Panc1 (cell line): ENCODE results near the gene GGCX. TPM values are rescaled to one million over a fixed set of nuclear protein-coding genes. Genes with fewer than 3 reads are reported as not detected.

ENCODE experiments used
- ATAC-seq: fragments of 200-7000 bp; cut with Tn5 transposase; 2 replicates; pipeline ENCODE4 v1.9.1; 2020; ENCODE audit warnings: mild to moderate bottlenecking, moderate library complexity
- BruUV-seq: library from RNA; stranded (reverse); fragments of 400-500 nt; replicated peaks from 2 replicates; lab custom pipeline; 2021; lab: Mats Ljungman, UMichigan
- CTCF ChIA-PET: fragments of 300-600 bp; sonication (Branson Sonifier 250); formaldehyde crosslinking; loops from one replicate; lab custom pipeline; 2022; ENCODE audit warnings: antibody characterized with exemption; lab: Charles Lee
- POLR2A ChIA-PET: fragments of 300-600 bp; sonication (Branson Sonifier 250); formaldehyde crosslinking; loops from one replicate; lab custom pipeline; 2022; ENCODE audit warnings: antibody characterized with exemption; lab: Charles Lee
- DNase-seq: peaks from one replicate; pipeline ENCODE4 v3.0.0-alpha.2; 2010; ENCODE audit warnings: low read depth, low spot score
- H3K27ac ChIP-seq: 2 replicates; pipeline ENCODE4 v1.5.1; 2011; ENCODE audit warnings: mild to moderate bottlenecking, low read length, inconsistent platforms
- H3K27me3 ChIP-seq: fragments of 200-500 bp; sonication (Bioruptor generic); 2 replicates; pipeline ENCODE4 v1.6.0; 2014; ENCODE audit warnings: low read length, inconsistent platforms; ENCODE audit not compliant: control insufficient read depth, insufficient read depth
- H3K36me3 ChIP-seq: fragments of 200-500 bp; sonication (Bioruptor generic); 2 replicates; pipeline ENCODE4 v1.5.1; 2014; ENCODE audit warnings: inconsistent platforms, mild to moderate bottlenecking, low read length, moderate library complexity; ENCODE audit not compliant: control insufficient read depth, insufficient read depth
- H3K4me1 ChIP-seq: 2 replicates; pipeline ENCODE4 v1.5.1; 2011; ENCODE audit warnings: inconsistent platforms, mild to moderate bottlenecking, low read length, moderate library complexity; ENCODE audit not compliant: control insufficient read depth, insufficient read depth
- H3K4me3 ChIP-seq, 2 experiments: 2 replicates each; pipeline ENCODE4 v1.5.1; 2011 to 2012; ENCODE audit warnings: low read depth in 2 of 2, low read length in 2 of 2, mild to moderate bottlenecking in 2 of 2, inconsistent platforms in 1 of 2, moderate library complexity in 1 of 2
- H3K9me3 ChIP-seq: fragments of 200-500 bp; sonication (Bioruptor generic); 2 replicates; pipeline ENCODE4 v1.5.1; 2014; ENCODE audit warnings: low read depth, mild to moderate bottlenecking, inconsistent platforms, low read length, moderate library complexity; ENCODE audit not compliant: control insufficient read depth, insufficient read depth
- POLR2AphosphoS5 ChIP-seq: IDR thresholded peaks from 2 replicates; pipeline ENCODE4 v1.6.1; 2012; ENCODE audit warnings: mild to moderate bottlenecking, low read depth, low read length, moderate library complexity
- REST ChIP-seq, 2 experiments: IDR thresholded peaks; 2 replicates each; pipeline ENCODE4 v1.6.1; 2011 to 2012; ENCODE audit warnings: low read depth in 2 of 2, control low read depth in 1 of 2, low read length in 1 of 2, mild to moderate bottlenecking in 1 of 2, moderate library complexity in 1 of 2; ENCODE audit not compliant: insufficient read depth in 1 of 2
- SIN3A ChIP-seq: IDR thresholded peaks from 2 replicates; pipeline ENCODE4 v1.6.1; 2012; ENCODE audit warnings: low read depth, mild to moderate bottlenecking, low read length, moderate library complexity, borderline replicate concordance; ENCODE audit not compliant: insufficient read depth
- TCF7L2 ChIP-seq: IDR thresholded peaks from 2 replicates; pipeline ENCODE4 v1.6.1; 2011; ENCODE audit warnings: mild to moderate bottlenecking, low read depth, low read length, inconsistent platforms
- in situ Hi-C: cut with HindIII; loops from 2 replicates; pipeline ENCODE4 v1.10.0; 2016; ENCODE audit warnings: low sequenced_read_pairs, low pct_unique_long_range_greater_than_20kb
- intact Hi-C: fragments of 100-400 bp; cut with micrococcal nuclease; formaldehyde crosslinking; loops from one replicate; pipeline ENCODE4 v1.10.0; 2022; ENCODE audit not compliant: unreplicated experiment
- total RNA-seq: library from RNA; stranded (reverse); gene quantifications from one replicate; pipeline ENCODE4 v1.2.1, GENCODE V29; 2021; ENCODE audit not compliant: unreplicated experiment
- TF ChIP-seq, protein P1 (sequence below): fragments of 450-650 bp; IDR thresholded peaks from 2 replicates; pipeline ENCODE4 v1.5.1; 2017; ENCODE audit warnings: mild to moderate bottlenecking

GGCX gene
- total RNA-seq, 1 experiment from 2014 or later: 64.1 TPM

DNA sequence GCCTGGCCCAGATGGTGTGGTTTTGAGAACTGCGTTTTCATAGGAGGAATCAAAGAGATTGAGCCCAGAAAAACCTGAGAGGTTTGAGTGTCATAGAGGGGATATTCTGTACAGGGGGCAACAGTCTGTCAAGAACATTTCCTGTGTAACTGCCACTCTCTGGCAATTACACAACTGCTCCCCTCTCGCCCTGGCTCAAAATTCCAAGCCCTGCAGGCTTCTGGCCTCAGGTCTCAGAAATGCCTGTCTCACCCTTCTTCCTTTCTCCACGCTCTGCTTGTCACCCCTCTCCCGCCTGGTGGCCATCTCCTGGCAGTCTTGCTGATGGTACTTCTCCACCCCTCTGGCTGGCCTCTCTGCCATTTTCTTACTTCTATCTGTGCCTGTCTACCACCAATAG lies 26.9 kb upstream of the GGCX start:
- Histone ChIP-seq H3K9me3 (no peaks in the 10 kb centered on the region), H3K27me3 (no peaks in the 10 kb centered on the region), H3K4me1 (peaks cover 22% of the 10 kb centered on the region), H3K4me3 (no peak overlapping the region), H3K27ac (no peak overlapping the region), H3K36me3 (no peaks in the 10 kb centered on the region)
- in situ Hi-C loops (no loop called here), intact Hi-C loops (no loop called here)
- DNase-seq: no peak
- ChIA-PET CTCF (no interaction called here), POLR2A (interaction anchor here (0.6 kb wide), 1 partner anchor 21 kb away, joined by 3 read pairs; no protein-coding TSS in a partner anchor)
- BruUV-seq: no TSS peak
- no peak for TF ChIP-seq SIN3A
- TF ChIP-seq, protein P1, sequence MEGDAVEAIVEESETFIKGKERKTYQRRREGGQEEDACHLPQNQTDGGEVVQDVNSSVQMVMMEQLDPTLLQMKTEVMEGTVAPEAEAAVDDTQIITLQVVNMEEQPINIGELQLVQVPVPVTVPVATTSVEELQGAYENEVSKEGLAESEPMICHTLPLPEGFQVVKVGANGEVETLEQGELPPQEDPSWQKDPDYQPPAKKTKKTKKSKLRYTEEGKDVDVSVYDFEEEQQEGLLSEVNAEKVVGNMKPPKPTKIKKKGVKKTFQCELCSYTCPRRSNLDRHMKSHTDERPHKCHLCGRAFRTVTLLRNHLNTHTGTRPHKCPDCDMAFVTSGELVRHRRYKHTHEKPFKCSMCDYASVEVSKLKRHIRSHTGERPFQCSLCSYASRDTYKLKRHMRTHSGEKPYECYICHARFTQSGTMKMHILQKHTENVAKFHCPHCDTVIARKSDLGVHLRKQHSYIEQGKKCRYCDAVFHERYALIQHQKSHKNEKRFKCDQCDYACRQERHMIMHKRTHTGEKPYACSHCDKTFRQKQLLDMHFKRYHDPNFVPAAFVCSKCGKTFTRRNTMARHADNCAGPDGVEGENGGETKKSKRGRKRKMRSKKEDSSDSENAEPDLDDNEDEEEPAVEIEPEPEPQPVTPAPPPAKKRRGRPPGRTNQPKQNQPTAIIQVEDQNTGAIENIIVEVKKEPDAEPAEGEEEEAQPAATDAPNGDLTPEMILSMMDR: no peak
- no peak for ATAC-seq

DNA sequence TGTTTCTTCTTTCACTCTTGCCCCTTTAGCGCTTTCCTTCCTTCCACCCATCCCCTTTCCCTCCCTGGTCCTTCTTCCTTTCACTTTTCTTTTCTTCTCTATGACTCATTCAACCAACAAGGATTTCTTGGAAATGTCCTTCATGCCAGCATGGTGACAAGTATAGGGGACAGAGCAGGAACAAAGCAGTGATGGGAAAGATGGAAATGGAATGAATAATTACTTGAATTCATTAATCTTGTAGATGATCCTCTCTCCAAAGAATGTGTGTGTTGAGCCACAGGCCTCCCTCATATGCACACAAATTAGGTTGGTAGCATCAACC lies 24.4 kb upstream of the GGCX start:
- Histone ChIP-seq H3K36me3 (no peaks in the 10 kb centered on the region), H3K4me1 (peaks cover 22% of the 10 kb centered on the region), H3K27ac (peak overlapping the region; percentile 87), H3K9me3 (no peaks in the 10 kb centered on the region), H3K4me3 (peak overlapping the region in 1 of 2 experiments; percentile 10; a peak in 1 of 4 replicates), H3K27me3 (no peaks in the 10 kb centered on the region)
- POLR2A ChIA-PET: no interaction called here
- CTCF ChIA-PET: no interaction called here
- no TSS peak for BruUV-seq
- in situ Hi-C loops: no loop called here
- DNase-seq: no peak
- TF ChIP-seq TCF7L2 (no peak), REST (IDR thresholded peaks at IDR 0.05; ENCODE audit: insufficient read depth in 1 of 2, low read depth in 2 of 2, low read length in 1 of 2) (no peak), POLR2AphosphoS5 (no peak), SIN3A (no peak)
- TF ChIP-seq, protein P1: no peak
- intact Hi-C loops: no loop called here
- peak; percentile 18; the same call in 1 of the 2 replicates for ATAC-seq
